ENCODE data around the gene KRTAP4-7. TPM values are rescaled to one million over a fixed set of nuclear protein-coding genes. Genes with fewer than 3 reads are reported as not detected.
"Not testable (repeated sequence)": the region's sequence is repeated elsewhere in the genome, so short reads cannot be mapped to it uniquely, and the experiment has no call there.

The KRTAP4-7 gene
- total RNA-seq, 1 donor from 2014 or later, result not detected

DNA sequence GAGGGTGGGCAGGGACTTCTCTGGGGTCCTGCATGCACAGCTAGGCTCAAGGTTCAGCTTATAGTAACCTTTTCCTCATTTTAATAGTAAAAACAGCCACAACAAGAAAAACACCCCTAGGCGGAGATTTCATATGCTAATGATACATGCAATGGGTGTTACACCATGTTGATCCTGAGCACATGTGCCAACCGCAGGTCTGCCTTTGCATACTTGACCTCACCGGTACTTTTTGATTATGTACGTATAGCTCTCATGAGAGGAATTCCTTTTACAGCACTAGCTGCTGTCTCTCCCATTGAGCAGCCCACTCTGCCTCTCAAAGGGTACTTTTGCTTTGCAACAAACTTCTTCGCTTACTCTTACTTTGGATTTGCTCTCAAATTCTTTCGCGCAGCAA lies 12.1 kb downstream of the KRTAP4-7 start:
- Histone ChIP-seq H3K9me3 (no peaks in the 10 kb centered on the region), H3K27me3 (no peaks in the 10 kb centered on the region), H3K4me3 (no peak overlapping the region), H3K4me1 (no peaks in the 10 kb centered on the region), H3K27ac (no peak overlapping the region), H3K36me3 (no peaks in the 10 kb centered on the region)
- TF ChIP-seq, protein P1, sequence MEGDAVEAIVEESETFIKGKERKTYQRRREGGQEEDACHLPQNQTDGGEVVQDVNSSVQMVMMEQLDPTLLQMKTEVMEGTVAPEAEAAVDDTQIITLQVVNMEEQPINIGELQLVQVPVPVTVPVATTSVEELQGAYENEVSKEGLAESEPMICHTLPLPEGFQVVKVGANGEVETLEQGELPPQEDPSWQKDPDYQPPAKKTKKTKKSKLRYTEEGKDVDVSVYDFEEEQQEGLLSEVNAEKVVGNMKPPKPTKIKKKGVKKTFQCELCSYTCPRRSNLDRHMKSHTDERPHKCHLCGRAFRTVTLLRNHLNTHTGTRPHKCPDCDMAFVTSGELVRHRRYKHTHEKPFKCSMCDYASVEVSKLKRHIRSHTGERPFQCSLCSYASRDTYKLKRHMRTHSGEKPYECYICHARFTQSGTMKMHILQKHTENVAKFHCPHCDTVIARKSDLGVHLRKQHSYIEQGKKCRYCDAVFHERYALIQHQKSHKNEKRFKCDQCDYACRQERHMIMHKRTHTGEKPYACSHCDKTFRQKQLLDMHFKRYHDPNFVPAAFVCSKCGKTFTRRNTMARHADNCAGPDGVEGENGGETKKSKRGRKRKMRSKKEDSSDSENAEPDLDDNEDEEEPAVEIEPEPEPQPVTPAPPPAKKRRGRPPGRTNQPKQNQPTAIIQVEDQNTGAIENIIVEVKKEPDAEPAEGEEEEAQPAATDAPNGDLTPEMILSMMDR (IDR thresholded peaks at IDR 0.05), result no peak
- ATAC-seq (no peak), DNase-seq (no peak)
- intact Hi-C loops (cut with DNase I), result no loop called here

DNA sequence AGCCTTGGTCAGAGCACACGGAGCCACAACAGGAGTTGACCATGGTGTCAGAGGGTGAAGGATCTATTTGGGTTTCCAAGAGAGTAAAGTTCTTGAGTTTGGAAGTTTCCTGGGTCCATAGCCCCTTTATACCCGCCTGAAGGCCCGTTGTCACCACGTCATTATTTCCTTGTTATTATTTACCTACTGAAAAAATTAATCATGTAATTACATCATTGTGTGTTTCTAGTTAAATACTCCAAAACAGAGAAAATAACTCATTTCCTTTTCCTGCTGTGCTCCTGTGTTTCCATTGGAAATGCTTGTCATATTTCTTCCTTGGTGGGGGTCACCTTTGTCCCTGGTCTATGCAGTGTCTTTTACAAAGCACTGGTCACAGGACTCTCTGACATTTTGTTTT lies 14.1 kb downstream of the KRTAP4-7 start, which contains the start of gene KRTAP4-8:
Gene KRTAP4-8 (minus strand): TSS at position 101 of the 400 bp plus-strand sequence. CDS start 58 bp downstream, at position 43.
- DNase-seq (no peak), ATAC-seq (no peak)
- H3K4me3 ChIP-seq, result no peak within 1 kb of the TSS
- TF ChIP-seq, protein P1 (IDR thresholded peaks at IDR 0.05), result no peak
- H3K4me1 ChIP-seq, result no peaks in the 10 kb centered on the region
- no peak within 1 kb of the TSS for H3K27ac ChIP-seq
- no peaks in the 10 kb centered on the region for H3K27me3 ChIP-seq
- H3K36me3 ChIP-seq, result no peaks in the 10 kb centered on the region
- no peaks in the 10 kb centered on the region for H3K9me3 ChIP-seq
- intact Hi-C loops (cut with DNase I), result no loop called here

DNA sequence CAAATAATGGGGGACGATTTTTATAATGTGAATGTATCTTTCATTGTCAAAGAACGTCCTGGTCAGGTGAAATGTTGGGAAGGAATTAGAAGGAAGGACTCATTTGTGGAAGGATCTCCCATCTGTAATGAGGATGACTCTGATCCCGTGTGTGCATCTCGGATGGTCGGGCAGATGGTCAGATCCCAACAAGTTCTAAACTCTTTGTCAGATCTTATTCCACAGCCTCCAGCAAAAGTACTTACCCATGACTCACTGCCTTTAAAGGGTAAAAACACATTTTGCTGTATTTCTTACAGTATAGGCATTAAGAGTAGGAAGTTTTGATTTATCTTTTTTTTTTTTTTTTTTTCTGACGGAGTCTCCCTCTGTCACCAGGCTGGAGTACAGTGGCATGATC lies 14.5 kb downstream of the KRTAP4-7 start:
- TF ChIP-seq, protein P1 (IDR thresholded peaks at IDR 0.05), result no peak
- H3K36me3 ChIP-seq, result no peaks in the 10 kb centered on the region
- DNase-seq, result no peak

DNA sequence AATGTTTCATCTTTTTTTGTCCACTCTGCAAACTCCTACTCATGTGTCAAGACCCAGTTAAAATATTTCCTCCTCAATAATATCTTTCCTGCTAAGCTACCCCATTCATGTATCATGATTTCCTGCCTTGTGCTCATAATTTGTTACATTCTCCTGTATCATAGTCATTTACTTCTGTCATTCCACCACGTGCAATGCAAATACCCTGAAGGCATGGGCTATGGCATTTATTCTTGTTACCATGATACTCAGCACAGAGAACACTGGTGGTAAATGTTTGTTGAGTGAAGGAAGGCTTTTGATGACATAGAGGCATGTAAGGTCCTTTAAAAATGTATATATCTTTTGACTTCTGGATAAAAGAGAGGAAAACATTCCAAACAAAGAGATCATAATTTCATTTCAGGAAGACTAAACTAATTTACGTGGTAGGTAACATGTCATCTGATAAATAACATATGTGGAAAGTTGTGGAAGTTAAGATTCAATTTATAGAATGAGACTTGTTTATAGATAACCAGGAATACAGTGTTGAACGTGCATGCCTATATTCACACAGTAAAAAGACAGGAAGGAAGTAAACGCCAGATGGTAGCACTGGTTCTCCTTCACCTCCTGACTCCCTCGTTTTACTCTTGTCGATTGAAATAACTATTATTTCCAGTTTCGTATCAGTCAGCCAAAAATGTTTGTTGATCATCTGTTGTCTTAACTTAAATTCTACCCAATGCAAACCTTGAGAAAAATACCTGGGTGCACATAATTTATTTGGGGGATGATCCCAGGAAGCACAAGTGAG lies 15.9 kb downstream of the KRTAP4-7 start:
- H3K27me3 ChIP-seq; DNase-seq; H3K9me3 ChIP-seq; H3K36me3 ChIP-seq; H3K27ac ChIP-seq; ATAC-seq; H3K4me3 ChIP-seq; intact Hi-C loops (cut with DNase I); H3K4me1 ChIP-seq: not testable (repeated sequence)

More for the DNA sequence above, 14.5 kb downstream of the KRTAP4-7 start:
- H3K27ac ChIP-seq, result no peak overlapping the region
- no peak overlapping the region for H3K4me3 ChIP-seq
- H3K27me3 ChIP-seq, result no peaks in the 10 kb centered on the region
- H3K9me3 ChIP-seq, result no peaks in the 10 kb centered on the region
- intact Hi-C loops (cut with DNase I), result no loop called here
- H3K4me1 ChIP-seq, result no peaks in the 10 kb centered on the region
- no peak for ATAC-seq

DNA sequence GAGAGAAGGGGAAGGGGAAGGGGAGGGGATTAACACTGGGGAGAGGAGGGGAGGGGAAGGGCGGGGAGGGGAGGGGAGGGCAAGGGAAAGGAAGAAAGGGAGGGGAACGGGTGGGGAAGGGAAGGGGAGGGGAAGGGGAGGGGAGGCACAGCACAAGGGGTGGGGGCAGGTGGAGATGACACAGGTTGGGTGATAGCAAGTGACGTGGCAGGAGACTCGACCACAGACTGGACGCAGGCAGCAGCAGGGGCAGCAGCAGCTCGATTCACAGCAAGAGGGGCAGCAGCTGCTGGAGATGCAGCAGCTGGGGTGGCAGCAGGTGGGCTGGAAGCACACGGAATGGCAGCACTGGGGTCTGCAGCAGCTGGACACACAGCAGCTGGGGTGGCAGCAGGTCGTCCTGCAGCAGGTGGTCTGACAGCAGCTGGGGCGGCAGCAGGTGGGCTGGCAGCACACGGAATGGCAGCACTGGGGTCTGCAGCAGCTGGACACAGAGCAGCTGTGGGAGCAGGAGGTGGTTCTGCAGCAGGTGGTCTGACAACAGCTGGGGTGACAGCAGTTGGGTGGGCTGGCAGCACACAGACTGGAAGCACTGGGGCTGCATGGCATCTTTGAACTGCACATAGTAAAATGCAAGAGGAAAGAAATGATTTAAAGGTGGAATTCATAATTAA lies 17.8 kb downstream of the KRTAP4-7 start, which contains the start of gene KRTAP4-16:
Gene KRTAP4-16 (minus strand): TSS at position 624 of the 674 bp plus-strand sequence. CDS start 0 bp downstream, at position 624.
- Histone ChIP-seq H3K9me3 (no peaks in the 10 kb centered on the region), H3K27me3 (no peaks in the 10 kb centered on the region), H3K36me3 (no peaks in the 10 kb centered on the region), H3K4me1 (no peaks in the 10 kb centered on the region), H3K4me3 (no peak within 1 kb of the TSS), H3K27ac (no peak within 1 kb of the TSS)
- intact Hi-C loops (cut with DNase I), result no loop called here
- no peak for ATAC-seq
- DNase-seq, result no peak
- TF ChIP-seq, protein P1 (IDR thresholded peaks at IDR 0.05), result no peak

DNA sequence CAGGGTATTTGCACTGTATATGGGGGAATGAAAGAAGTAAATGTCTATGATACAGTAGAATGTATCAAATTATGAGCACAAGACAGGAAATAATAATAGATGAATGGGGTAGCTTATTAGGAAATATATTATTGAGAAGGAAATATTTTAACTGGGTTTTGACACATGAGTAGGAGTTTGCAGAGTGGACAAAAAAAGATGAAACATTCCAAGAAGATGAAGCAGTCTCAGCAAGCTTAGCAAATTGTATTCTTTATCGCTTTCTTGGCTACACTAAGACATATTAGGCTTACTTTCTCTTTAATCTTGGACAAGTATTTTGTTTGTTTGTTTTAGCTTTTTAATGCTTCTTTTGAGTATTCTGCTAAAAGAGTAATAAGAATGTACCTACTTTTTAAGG lies 19.9 kb downstream of the KRTAP4-7 start:
- no peak overlapping the region for H3K27ac ChIP-seq
- no peaks in the 10 kb centered on the region for H3K9me3 ChIP-seq
- DNase-seq, result no peak
- intact Hi-C loops (cut with DNase I), result no loop called here
- TF ChIP-seq, protein P1 (IDR thresholded peaks at IDR 0.05), result no peak
- H3K4me1 ChIP-seq, result no peaks in the 10 kb centered on the region
- H3K36me3 ChIP-seq, result no peaks in the 10 kb centered on the region
- H3K4me3 ChIP-seq, result no peak overlapping the region
- no peak for ATAC-seq
- H3K27me3 ChIP-seq, result no peaks in the 10 kb centered on the region

DNA sequence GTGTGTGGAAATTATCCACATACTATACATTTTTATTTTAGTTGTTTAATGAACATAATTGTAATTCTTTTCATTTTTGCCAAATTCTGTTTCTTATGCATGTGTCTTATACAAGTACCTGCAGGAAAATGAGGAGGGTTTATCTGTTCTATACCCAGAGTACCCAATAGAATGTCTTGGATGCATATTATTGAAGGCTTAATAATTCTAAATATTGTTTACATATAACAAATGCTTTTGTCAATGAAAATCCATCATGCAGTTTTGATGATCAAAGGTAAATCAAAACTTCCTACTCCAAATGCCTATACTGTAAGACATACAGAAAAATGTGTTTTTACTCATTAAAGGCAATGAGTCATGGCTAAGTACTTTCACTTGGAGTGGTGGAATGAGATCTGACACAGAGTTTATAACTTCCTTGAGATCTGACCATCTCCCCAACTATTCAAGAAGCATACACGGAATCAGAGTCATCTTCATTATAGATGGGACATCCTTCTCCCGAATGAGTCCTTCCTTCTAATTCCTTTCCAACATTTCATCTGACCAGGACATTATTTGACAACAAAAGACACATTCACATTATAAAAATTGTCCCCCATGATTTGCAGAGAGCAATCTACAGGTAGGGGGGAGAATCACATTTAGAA lies 20.6 kb downstream of the KRTAP4-7 start:
- intact Hi-C loops (cut with DNase I); H3K9me3 ChIP-seq; H3K27me3 ChIP-seq; H3K36me3 ChIP-seq; H3K27ac ChIP-seq; H3K4me3 ChIP-seq; DNase-seq; ATAC-seq; H3K4me1 ChIP-seq: not testable (repeated sequence)

DNA sequence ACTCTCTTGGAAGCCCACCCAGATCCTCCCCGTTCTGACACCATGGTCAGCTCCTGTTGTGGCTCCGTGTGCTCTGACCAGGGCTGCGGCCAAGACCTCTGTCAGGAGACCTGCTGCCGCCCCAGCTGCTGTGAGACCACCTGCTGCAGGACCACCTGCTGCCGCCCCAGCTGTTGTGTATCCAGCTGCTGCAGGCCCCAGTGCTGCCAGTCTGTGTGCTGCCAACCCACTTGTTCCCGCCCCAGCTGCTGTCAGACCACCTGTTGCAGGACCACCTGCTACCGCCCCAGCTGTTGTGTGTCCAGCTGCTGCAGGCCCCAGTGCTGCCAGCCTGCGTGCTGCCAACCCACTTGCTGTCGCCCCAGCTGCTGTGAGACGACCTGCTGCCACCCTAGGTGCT lies 21.4 kb downstream of the KRTAP4-7 start, which contains the start of gene KRTAP4-9:
Gene KRTAP4-9 (plus strand): TSS at position 43 of the 400 bp plus-strand sequence. CDS start 0 bp downstream, at position 43.
- DNase-seq; H3K27ac ChIP-seq; H3K9me3 ChIP-seq; intact Hi-C loops (cut with DNase I); H3K4me3 ChIP-seq; ATAC-seq; H3K36me3 ChIP-seq; H3K27me3 ChIP-seq; H3K4me1 ChIP-seq: not testable (repeated sequence)

Data from upper lobe of right lung (tissue), 1 donor.